ENCODE measurements around the gene SNTG2.

The SNTG2 gene

GRCh38 chr2:1010415-1010930 lies 59.8 kb downstream of the SNTG2 start:
- DNase-seq: peak; percentile 59

- DNase-seq: no peak
These were observed 60.4 kb downstream of the SNTG2 start for GRCh38 chr2:1011006-1011405.

GRCh38 chr2:1011985-1012384 lies 61.3 kb downstream of the SNTG2 start:
- DNase-seq: no peak

GRCh38 chr2:1014802-1015201 lies 64.2 kb downstream of the SNTG2 start:
- DNase-seq: no peak

- no peak for DNase-seq
These were observed 65.9 kb downstream of the SNTG2 start for GRCh38 chr2:1016500-1016899.

- no peak for DNase-seq
These were observed 67.2 kb downstream of the SNTG2 start for GRCh38 chr2:1017827-1018226.

GRCh38 chr2:1020206-1020605 lies 69.6 kb downstream of the SNTG2 start:
- no peak for DNase-seq

- DNase-seq: no peak
These were observed 71.5 kb downstream of the SNTG2 start for GRCh38 chr2:1022178-1022577.

GRCh38 chr2:1024981-1025380 lies 74.3 kb downstream of the SNTG2 start:
- no peak for DNase-seq

GRCh38 chr2:1026141-1026540 lies 75.5 kb downstream of the SNTG2 start:
- no peak for DNase-seq

GRCh38 chr2:1028831-1029230 lies 78.2 kb downstream of the SNTG2 start:
- no peak for DNase-seq

- DNase-seq: no peak
These were observed 81.4 kb downstream of the SNTG2 start for GRCh38 chr2:1032030-1032429.

GRCh38 chr2:1033069-1033468 lies 82.4 kb downstream of the SNTG2 start:
- DNase-seq: no peak

GRCh38 chr2:1037066-1037465 lies 86.4 kb downstream of the SNTG2 start:
- no peak for DNase-seq

GRCh38 chr2:1039549-1039948 lies 88.9 kb downstream of the SNTG2 start:
- no peak for DNase-seq

- no peak for DNase-seq
These were observed 90.6 kb downstream of the SNTG2 start for GRCh38 chr2:1041012-1041805.

- no peak for DNase-seq
These were observed 94.5 kb downstream of the SNTG2 start for GRCh38 chr2:1045109-1045508.

GRCh38 chr2:1046067-1046466 lies 95.4 kb downstream of the SNTG2 start:
- no peak for DNase-seq

GRCh38 chr2:1047485-1047884 lies 96.8 kb downstream of the SNTG2 start:
- peak; percentile 9 for DNase-seq

- no peak for DNase-seq
These were observed 99.0 kb downstream of the SNTG2 start for GRCh38 chr2:1049691-1050090.

- no peak for DNase-seq
These were observed 100.4 kb downstream of the SNTG2 start for GRCh38 chr2:1051075-1051474.

- no peak for DNase-seq
These were observed 102.1 kb downstream of the SNTG2 start for GRCh38 chr2:1052771-1053191.

GRCh38 chr2:1053786-1054185 lies 103.1 kb downstream of the SNTG2 start:
- no peak for DNase-seq

- no peak for DNase-seq
These were observed 103.8 kb downstream of the SNTG2 start for GRCh38 chr2:1054399-1054798.

GRCh38 chr2:1055014-1055595 lies 104.5 kb downstream of the SNTG2 start:
- DNase-seq: no peak

All from NCI-H1048 (cell line).